Inflammatory macrophage treated with lipopolysaccharide for 4 hours (primary cell): ENCODE data around the gene C11orf86.
"Not testable (repeated sequence)": the region's sequence is repeated elsewhere in the genome, so short reads cannot be mapped to it uniquely, and the experiment has no call there.

Experiments used
- DNase-seq: peaks from one replicate; pipeline ENCODE4 v3.0.0-alpha.2; 2020

C11orf86 gene

GRCh38 chr11:66967670-66968425 lies 7.3 kb upstream of the C11orf86 start:
- DNase-seq = peak; percentile 56

DNA sequence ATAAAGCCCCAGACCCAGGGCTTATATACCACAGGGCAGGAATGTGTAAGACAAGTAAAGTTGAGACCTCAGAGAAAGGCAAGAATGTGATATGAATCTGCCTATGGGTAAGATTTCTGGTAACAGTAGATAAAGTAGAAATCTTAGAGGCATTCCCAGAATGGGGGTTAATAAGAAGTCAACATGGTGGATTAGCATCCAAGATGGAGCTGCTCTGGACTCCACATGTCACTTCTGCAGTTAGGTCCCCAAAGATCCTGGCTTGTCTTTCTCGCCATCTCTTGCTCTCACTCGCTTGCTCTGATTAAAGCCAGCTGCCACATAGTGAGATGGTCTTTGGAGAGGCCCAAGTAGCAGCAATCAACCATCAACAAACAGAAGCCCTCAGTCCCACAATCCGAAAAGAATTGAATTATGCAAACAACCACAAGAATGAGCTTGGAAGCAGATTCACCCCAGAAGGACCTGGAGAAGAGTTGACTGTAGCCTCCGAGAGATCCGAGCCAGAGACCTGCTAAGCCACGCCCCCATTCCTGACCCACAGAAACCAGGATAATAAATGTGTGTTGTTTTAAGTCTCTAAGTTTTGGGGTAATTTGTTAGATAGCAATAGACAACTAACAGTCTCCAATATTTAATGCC lies 5.4 kb upstream of the C11orf86 start:
- DNase-seq = no peak

- DNase-seq = no peak
Observed at GRCh38 chr11:66970371-66970806, 4.7 kb upstream of the C11orf86 start.

GRCh38 chr11:66970807-66971442 lies 4.2 kb upstream of the C11orf86 start:
- peak; percentile 98 for DNase-seq

- peak; percentile 59 for DNase-seq
Observed at GRCh38 chr11:66971488-66971887, 3.6 kb upstream of the C11orf86 start.

GRCh38 chr11:66973956-66974580 lies 1.0 kb upstream of the C11orf86 start:
- DNase-seq = peak; percentile 83

DNA sequence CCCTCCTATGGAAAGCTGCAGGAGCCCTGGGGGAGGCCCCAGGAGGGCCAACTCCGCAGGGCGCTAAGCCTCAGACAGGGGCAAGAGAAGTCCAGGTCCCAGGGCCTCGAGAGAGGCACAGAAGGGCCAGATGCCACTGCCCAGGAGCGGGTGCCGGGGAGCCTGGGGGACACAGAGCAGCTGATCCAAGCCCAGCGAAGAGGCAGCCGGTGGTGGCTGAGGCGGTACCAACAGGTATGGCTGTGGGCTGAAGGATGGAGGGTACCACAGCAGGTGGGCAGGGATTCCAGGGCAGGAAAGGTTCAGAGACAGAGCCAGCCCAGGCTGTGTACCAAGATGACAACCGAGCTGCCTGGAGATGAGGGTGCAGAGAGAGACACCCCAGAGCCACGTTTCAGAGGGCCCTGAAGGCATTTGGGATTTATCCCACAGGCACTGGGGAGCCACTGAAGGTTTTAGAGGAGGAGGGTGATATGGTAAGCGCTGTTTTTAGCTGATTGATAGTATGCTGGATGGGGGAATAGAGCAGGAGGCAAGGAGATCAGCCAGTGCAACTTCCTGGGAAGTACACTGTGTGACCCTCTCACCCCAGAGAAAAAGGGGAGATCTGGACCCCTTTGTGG lies 412 bp downstream of the C11orf86 start:
- no peak for DNase-seq

DNA sequence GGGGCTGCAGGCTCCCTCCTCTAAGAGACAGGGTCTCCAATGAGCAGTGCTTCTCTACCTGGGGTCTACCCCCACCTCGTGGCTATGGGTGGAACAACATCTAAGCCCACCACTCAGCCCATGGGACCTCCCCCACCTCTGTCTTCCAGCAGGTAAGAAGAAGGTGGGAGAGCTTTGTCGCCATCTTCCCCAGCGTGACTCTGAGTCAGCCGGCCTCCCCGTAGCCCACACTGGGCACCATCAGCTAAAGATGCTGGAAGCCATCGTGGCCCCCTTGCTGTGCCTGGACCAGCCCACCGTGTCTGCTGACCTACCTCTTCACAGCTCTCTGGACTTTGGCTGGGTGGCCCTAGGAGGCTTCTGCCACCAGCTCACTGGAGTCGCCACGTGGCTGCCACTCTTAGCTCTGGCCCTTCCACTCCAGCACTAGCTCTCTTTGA lies 944 bp downstream of the C11orf86 start:
- DNase-seq = no peak

GRCh38 chr11:66976925-66977324 lies 1.8 kb downstream of the C11orf86 start:
- DNase-seq = no peak

DNA sequence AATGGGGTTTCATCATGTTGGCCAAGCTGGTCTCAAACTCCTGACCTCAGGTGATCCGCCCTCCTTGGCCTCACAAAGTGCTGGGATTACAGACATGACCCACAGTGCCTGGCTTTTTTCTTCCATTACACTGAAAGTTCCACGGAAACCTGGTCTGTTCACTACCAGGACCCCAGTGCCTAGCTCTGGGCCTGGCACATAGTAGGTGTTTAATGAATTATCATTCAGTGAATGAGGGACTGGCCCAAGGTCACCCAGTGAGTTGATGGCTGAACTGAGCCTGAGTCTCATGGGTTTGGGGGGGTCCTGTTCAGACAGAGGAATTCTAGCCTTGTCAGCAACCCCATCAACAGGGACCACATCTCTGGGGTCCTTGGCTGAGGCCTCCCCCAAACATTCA lies 3.1 kb downstream of the C11orf86 start:
- no peak for DNase-seq

- no peak for DNase-seq
Observed at GRCh38 chr11:66978717-66979116, 3.6 kb downstream of the C11orf86 start.

DNA sequence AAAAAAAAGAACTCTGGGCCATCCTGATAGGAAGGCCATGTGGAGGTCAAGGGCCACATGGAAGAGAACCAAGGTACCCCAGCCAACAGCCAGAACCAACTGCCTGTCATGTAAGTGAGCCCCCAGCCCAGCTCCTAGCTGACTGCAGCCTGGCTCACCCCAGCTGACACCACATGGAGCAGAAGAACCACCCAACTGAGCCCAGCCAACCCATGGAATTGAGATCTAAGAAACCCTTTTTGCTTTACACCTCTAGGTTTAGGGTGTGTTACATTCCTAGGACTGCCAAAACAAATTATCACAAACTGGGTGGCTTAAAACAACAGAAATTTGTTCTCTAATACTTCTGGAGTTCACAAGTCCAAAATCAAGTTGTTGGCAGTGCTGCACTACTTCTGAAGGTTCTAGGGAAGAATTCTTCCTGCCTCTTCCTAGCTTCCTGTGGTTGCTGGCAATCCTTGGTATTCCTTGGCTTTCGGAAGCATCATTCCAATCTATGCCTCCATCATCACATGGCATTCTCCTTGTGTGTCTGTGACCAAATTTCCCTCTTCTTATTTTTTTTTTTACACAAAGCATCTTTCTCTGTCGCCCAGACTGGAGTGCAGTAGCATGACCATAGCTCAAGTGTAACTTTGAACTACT lies 4.4 kb downstream of the C11orf86 start:
- no peak for DNase-seq

DNA sequence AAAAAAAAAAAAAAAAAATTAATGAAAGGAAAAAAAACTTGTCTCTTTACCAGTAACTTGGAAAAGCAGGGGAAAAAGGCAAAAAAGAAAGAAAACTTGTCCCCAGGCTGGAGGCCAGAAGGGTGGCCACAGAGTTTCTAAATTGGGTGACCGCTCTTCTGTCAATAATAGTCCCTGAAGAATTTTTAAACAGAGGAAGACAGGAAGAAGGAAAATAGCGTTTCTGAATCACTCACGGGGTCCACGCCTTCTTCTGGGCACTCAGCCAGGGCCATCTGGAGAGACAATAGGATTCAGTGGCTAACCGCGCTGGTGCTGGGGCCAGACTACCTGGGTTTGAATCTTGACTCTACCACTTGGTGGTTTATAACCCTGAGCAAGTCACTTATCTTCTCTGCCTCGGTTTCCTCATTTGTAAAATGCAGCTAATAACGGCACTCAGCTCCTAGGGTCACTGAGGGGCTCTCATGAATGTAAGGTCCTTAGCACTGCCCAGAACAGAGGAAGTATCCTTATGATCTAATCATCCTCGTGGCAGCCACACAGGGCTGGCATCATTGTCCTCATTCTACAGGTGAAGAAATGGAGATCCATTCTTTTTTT lies 7.0 kb downstream of the C11orf86 start:
- peak; percentile 78 for DNase-seq

DNA sequence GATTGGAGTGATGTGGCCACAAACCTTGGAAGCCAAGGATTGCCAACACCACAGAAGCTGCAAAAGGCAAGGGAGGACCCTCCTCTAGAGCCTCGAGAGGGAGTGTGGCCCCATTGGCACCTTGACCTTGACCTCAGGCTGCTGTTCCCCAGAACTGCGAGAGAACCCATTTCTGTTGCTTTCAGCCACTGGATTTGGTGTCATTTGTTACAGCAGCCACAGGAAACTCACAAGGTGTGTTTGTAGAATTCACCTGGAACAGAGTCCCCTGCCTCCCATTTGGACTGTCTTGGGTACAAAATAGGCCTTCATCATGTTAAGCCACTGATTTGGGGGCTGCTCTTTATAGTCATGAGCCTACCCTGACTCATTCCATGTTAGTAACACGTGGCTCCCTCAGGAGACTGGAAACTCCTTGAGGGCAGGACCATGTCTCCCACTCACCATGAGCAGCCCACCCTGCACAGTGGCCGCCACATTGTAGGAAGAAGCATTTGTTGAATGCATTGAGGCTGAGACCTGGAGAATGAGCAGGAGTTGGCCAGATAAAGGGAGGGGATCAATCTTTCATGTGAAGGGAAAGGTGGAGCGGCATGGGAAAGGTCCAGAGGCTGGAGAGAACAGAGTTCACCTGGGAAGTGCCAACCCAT lies 8.3 kb downstream of the C11orf86 start:
- no peak for DNase-seq

- no peak for DNase-seq
Observed at GRCh38 chr11:66985508-66986177, 10.5 kb downstream of the C11orf86 start.

DNA sequence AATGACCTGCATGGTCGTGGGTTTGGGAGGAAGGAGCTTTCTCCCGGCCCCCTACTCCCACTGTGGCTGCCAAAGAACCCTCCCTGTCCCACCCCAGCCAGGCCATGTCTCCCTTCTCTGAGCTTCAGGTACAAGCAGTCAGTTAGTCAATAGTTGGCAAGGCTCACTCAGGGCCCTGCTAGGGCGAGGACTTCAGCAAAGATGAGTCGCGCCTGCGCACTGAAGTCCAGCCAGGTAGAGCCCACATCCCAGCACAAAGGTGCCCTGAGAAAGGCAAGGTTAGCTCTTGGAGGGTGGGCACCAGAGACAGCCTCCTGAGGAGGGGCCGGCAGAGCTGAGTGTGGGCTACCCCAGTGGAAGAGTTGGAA lies 11.1 kb downstream of the C11orf86 start:
- no peak for DNase-seq

- DNase-seq = no peak
Observed at GRCh38 chr11:66987158-66987620, 12.1 kb downstream of the C11orf86 start.

- DNase-seq = no peak
Observed at GRCh38 chr11:66987924-66988637, 13.0 kb downstream of the C11orf86 start.

GRCh38 chr11:66988741-66989140 lies 13.6 kb downstream of the C11orf86 start:
- not testable (repeated sequence) for DNase-seq

GRCh38 chr11:66989360-66989759 lies 14.3 kb downstream of the C11orf86 start:
- not testable (repeated sequence) for DNase-seq
